ENCODE measurements around the gene GNAZ.

GRCh38 chr22:23020659-23021293 is 49.5 kb upstream of the GNAZ start:
- TF ChIP-seq POLR2A (IDR thresholded peaks at IDR 0.05; ENCODE audit: borderline replicate concordance, extremely low read depth, insufficient read depth, insufficient read length) (no peak), ZFX (IDR thresholded peaks at IDR 0.05) (no peak), SRF (IDR thresholded peaks at IDR 0.05; ENCODE audit: low read depth) (no peak), CTCF (IDR thresholded peaks at IDR 0.05 in 2 of 3, conservative IDR thresholded peaks at IDR 0.05 in 1 of 3; ENCODE audit: borderline replicate concordance in 1 of 3, insufficient read depth in 1 of 3, low read depth in 2 of 3, low read length in 2 of 3) (no peak), ATF3 (IDR thresholded peaks at IDR 0.05) (no peak)

Measured in HCT116 (cell line).